T1000 (cell line): Measurements from ENCODE around the gene DSCAM.

Source experiments
- DNase-seq: peaks from one replicate; lab custom pipeline; 2025; ENCODE audit warnings: mixed read lengths; lab: John Stamatoyannopoulos, UW

Gene DSCAM

DNA sequence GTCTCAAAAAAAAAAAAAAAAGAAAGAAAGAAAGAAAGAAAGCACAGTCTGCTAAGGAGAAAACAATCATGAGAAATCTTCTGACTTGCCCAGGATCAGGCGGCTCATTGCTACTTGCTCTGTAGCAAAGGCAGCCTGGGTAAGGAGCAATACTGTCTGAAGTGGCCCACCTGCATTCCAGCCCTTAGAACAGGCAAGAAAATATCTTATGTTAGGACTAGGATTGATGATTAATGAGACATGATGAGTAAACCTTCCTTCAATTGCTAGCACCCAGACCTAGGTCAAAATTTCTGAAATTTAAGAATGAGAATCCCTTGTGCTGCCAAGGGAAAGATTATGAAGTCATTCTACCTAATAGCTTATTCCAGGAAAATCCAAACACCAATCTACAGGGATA lies 140.8 kb downstream of the DSCAM start:
- no peak for DNase-seq

DNA sequence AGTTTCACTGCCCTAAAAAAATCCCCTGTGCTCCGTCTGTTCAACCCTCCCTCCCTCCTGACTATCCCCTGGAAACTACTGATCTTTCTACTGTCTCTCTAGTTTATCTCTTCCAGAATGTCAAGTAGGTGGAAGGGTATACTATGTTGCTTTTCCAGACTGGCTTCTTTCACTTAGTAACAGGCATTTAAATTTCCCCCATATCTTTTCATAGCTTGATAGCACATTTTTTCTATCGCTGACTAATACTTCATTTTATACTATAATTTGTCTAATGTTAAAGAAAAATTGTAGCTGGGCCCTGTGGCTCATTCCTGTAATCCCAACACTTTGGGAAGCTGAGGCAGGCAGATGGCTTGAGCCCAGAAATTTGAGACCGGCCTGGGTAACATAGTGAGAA lies 142.8 kb downstream of the DSCAM start:
- no peak for DNase-seq

DNA sequence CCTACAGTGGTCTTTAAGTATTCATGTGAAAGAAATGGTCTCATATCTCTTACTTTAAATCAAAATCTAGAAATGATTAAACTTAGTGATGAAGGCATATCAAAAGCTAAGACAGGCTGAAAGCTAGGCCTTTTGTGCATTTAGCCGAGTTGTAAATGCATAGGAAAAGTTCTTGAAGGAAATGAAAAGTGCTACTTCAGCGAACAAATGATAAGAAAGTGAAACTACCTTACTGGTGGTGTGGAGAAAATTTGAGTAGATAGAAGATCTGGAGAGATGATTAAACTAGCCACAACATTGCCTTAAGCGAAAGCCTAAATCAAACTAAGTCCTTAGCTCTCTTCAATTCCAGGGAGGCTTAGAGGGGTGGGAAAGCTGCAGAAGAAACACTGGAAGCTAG lies 147.6 kb downstream of the DSCAM start:
- no peak for DNase-seq

DNA sequence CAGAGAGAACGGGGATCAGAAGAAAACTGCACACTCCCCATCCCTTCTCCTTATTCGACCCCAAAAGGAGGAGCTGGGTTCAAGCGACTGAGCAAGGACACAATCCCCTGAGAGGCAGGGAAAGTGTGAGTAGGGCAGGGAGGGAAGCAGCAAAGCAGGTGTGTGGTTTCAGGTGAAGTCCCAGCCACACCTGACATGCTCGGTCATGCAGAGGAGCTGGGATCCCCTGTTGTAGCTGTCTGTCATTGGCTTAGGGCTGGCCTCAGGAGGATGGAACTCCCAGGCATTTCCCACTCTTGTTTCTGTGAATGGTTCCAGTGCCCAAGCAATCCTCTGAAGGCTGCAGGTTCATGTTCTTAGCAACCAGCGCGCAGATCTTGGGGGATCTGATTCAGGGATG lies 150.7 kb downstream of the DSCAM start:
- no peak for DNase-seq

DNA sequence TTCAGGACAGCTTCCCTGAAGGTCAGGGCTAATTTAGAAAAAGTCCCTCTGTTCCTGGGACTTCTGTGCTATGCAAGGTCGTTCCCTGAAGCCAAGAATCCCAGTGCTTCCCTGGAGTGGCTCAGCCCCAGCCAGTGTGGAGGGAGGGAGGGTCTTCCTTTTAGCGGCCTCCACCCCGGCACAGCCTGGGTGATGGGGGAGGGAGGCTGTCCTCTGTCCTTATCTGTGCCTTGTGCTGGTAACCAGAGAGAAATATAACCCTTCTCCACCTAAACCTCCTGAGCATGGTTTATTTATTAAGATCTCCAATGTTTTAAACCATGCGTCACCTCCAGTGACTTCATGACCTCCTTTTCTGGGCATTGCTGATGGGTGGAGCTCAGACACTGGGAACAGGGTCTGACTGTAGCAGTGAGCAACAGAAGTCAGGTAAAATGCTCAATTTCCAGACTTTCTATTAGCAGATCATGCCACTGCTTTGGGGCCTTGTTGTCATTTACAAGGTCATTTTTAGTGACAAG lies 157.1 kb downstream of the DSCAM start:
- no peak for DNase-seq

DNA sequence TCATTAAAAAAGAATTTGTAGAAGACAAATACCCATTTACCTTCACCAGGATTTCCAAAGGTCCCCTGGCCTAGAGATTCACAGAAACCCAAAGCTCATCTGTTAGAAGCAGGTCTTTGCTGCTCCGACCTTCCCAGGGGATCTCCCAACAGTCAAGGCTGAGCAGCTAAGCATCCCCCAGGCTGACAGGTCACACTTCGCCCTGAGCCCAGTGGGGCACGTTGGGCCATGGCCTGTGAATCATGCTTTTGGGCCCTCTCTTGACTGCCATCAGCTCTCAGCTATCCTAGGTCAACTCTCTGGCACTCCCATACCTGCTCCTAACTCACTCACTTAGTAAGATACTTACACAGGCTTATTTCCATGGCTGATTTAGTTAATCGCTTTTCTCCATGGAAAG lies 157.7 kb downstream of the DSCAM start:
- no peak for DNase-seq

DNA sequence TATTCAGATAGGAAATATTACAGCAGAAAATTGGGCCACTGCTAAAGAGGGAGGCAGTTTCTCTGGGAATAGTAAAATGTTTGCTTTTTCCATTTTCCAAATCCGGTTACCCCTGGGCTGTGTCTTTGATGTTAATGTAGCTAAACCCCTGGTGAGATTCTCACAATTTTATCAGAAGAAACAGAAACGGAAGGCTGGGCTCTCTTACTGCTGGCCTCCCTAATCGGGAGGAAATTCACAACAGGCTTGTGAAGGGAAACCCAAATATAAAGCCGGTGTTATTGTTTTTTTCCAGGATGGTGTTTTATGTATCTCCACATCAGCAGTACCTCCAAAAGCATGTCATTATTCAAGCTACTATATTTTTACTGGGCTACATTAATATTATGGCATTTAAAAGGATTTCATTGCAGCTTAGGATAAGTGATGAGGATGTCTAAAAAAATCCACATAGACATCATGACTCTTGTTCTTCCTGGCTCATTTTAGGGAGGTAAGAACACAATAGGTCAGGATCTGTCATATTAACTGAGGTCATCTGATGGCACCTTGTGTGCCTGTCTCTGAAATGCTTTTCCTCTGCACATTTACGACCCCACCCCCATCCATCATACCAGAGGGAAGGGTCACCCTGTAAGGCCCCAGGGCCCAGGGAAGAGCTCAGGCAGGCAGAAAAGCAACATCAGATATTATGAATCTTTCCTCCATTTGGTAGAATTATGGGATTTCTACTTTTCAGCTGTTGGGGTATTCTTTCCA lies 158.7 kb downstream of the DSCAM start:
- no peak for DNase-seq

DNA sequence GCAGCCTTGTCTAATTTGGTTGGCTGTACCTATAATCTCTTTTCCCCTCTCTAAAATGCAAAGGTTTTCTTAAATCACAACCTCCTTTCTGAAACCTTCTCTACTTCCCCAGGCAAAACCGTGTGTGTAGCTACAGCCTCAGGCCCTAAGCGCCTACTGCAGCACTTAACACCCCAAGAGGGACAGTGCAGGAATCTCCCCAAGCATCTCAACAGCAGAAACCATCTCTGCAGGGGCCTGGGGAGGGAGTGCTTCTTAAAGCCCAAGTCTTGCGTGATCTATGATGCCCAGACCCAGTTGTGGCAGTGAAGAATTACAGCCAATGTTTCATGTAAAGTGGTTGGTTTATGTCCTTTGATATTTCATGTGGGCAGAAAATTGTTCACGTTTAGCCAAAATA lies 159.3 kb downstream of the DSCAM start:
- DNase-seq, result no peak

DNA sequence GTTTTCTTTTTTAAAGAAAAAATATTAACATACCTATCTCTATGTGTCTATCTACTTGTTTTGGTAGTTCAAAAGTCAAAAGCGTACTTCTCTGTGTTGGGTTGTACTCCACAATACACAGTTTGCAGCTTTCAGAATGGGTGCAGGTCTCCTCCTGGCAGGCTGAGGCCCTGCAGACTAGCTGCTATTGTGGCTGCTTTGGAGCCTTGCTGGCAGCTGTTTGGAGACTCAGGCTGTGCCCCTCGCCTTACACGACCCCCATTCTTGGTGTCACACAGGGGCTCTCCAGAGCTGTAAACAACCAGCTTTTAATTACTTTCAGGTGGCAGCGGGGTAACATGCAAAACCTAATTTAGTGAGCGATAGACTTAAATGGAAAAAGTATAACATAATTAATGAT lies 160.4 kb downstream of the DSCAM start:
- no peak for DNase-seq

DNA sequence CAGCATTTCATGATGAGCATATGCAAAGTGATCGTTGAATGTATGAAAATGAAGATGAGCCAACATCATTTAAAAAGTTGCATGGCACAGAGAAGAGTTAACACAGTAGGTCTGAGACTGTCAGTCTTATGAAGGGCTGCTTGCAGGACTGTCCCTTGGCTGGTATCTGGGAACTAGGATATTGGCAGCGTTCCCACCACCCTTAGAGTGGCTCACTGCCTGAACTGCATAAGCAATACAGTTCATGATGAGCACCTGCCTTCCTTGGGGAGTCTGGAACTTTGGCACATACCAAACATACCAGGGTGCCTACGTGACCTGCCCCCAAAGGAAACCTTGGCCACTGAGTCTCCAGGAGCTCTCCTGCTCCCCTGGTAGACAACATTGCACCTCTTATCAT lies 161.8 kb downstream of the DSCAM start:
- no peak for DNase-seq

DNA sequence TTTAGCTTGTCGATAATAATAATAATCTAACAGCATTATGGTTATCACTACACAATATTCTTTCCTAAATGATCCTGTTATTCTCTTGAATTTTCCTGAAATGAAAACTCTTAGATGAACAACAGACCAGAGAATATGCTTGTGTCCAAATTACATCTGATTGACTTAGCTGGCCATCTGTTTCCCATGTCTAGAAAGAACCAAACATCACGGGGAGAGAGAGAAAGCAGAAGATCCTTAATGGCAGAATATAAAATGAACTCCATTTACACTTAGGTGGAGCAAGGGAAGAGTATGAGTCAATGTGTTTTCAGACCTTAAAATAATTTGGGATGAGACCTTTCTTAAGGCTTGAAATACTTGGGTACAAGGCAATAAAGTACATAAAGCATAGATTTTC lies 162.2 kb downstream of the DSCAM start:
- DNase-seq, result no peak

DNA sequence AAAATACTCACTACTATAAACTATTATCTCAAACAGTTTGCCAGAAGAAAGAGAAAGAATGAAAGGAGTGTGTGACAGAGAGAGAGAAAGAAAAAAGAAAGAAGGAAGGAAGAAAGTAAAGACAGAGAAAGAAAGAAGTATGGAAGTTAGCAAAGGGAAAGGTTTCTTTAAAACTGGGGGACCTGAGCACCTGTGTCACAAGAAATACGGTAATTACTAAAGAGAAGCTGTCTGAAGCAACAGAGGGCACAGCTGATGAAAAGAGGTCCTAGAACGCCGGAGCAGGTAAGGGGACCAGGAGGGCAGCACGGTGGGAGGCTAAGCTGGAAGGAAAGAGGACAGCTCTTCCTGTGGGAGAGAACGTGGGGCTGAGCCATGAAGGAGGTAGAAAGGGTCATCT lies 163.6 kb downstream of the DSCAM start:
- DNase-seq, result no peak

DNA sequence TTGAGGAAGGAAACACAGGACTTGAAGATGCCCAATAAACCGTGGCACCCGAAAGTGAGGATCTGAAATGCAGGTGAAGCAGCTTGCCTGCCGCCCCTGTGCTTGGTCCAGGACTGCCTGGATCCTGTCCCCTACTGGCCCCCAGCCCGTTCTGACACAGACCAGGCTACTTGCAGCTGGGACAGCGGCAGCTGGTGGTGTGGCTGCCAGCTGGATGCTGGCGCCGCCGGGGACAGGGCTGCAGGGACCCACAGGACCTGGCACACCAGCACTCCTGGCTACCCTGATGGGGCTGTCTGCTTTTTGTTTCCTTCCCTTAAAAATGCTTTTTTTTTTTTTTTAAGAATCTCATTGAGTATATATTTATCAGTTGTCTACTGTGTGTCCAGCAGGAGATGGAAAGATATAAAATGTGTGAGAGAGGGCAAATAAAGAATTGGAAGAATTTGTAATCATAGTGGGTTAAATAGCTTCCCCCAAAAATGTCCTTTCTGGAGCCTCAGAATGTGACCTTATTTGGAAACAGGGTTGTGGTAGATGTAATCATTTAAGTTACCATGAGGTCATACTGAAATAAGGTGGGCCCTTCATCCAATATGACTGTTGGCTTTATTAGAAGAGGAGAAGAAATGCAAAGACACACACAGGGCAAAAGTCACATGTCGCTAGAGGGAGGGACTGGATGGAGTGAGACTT lies 165.6 kb downstream of the DSCAM start:
- DNase-seq, result no peak

DNA sequence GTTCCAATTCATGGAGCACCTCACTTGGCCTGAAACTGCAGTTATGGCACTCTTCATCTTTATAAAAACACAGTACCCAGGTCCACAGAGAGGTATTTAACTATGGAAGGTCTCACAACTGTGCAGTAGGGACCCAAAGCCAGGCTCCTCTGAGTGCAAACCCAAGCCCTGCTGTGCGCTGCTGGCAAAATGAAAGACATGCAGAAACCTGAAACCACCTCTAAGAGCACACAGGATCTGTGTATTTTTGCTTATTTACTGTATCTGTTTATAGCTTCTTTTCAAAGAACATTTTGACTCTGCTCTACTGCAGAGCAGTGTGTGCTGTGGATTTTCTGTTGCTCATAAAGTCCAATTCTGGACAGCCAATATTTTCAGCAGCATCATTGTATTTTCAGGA lies 166.6 kb downstream of the DSCAM start:
- no peak for DNase-seq

DNA sequence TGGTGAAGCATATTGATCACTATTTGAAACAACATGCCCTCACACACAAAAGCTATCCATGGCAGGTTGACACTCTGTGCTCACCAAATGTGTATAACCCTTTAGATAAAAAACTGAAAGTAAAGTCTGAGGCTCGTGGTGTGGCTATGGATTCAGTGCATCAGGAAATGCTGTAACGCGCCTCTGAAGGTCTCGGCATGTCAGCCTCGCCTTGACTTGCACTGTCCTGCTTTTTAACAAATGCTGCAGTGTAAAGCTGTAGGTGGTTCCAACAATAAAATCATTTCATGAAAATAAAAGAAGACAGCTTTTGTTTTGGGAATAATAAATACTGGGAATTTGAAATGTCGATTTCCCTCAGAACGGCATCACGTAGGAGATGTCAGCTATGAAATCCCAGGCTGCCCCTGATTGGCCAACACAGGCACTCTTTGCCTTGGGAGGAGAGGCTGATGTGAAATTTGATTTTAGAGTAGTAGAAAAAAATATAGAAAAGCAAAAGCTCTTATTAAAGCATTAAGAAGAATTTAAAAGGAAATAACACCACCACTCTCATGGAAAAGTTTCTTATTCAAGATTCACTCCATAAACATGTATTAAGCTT lies 168.2 kb downstream of the DSCAM start:
- no peak for DNase-seq

DNA sequence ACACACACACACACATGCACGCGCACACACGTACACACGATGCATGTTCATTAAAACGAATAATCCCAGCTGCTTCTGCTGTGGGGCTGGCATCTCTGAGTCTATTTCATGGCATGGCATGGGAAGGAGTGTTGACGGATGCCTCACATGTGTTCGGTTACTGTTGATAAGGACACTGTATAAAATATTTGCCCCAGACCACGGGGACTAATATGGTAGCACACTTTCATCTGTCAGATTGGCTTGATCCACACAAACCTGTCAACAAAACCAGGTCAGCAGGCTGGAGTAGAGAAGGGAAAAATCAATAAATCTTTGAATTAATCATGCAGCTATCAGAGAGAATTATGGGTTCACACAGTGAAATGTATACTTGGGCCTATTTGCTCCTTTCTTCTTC lies 171.9 kb downstream of the DSCAM start:
- no peak for DNase-seq

DNA sequence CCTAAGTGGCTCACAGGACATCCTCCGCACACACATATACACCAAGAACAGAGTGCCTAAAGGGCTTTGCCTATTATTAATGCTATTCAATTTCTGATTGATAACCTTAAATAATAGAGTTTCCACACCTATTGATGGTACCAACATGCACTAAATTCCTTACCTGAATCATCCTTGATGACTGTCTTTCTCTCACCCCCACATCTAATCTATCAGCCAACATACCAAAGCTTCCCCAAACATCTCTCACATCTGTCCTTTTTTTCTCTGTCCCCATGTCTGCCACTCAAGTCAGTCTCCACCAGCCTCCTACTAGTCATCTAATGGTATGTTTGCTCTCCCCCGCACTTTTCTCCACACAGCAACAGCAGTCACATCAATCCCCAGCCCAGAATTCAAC lies 174.4 kb downstream of the DSCAM start:
- DNase-seq, result no peak

DNA sequence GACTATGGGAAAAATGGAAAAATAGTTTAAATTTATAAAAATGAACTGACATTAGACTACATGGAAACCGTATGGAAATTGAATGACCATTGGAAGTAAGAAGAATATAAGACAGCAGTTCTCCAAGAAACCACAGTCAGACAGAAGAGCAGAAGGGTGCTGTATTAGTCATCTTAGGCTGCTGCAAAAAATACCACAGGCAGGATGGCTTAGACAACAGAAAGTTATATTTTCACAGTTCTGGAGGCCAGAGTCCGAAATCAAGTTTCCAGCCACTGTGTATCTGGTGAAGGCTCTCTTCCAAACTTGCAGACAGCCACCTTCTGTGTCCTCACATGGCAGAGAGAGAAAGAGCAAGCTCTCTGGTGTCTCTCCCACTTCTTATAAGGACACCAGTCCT lies 175.2 kb downstream of the DSCAM start:
- no peak for DNase-seq

DNA sequence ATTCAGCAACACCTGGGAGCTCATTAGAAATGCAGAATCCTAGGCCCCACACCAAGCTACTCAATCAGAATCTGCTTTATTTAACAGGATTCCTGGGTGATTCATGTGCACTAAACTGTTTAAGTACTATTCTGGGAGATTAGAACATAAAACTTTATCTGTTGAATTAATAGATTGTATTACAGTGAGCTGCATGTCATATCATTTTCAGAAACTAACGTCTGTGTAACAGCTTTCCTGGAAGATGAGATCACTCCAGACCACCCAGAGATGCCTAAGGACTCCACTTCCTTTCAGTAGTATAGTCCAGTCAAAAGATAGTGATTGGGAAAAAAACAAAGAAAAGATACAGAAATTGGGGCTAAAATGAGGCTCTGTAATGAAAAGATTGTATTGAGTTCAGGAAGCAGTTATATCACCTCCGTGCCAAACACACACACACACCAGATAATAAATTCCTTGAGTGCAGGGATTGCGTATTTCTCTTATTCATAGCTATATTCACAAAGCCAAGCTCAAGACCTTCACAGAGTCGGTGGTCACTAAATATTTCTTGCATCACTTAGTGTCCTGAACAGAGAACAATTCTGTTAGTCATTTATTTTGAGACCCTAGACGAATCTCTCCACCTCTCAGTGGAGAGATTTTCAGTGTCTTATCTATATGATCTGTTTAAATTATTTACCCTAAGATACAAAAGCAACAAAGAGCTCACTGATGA lies 178.2 kb downstream of the DSCAM start:
- no peak for DNase-seq

DNA sequence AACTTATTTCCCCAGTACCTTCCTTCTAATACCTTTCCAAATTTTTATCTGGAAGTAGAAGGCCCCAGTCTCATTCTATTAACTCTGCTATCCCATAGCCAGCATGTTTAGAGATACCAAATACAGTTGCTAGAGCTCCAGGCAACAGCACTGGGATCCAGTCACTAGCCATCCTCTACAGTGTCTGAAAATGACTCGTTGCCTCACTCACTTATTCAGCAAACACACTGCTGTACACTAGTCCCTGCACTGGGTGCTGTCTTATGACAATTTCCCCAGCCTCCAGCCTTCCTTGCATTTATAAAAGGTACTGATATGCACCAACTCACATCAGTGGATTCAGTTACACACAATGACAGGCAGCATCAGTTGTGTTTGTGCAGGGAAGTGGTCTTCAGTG lies 179.0 kb downstream of the DSCAM start:
- no peak for DNase-seq

DNA sequence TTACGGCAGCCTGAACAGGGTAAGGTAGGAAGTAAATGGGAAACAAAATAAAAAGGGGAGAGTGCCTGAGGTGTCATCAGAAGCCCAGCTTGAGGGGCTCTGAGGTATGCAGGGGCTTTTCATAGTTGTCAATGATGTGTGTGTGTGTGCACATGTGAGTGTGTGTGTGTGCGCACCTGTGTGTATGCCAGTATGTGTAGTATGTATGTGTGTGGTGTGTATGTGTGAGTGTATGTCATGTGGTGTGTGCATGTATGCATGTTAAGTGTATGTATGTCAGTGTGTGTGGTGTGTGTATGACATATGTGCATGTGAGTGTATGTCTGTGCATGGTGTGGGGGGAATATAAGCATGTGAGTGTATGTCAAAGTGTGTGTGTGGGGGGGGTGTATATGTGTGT lies 184.1 kb downstream of the DSCAM start:
- no peak for DNase-seq

DNA sequence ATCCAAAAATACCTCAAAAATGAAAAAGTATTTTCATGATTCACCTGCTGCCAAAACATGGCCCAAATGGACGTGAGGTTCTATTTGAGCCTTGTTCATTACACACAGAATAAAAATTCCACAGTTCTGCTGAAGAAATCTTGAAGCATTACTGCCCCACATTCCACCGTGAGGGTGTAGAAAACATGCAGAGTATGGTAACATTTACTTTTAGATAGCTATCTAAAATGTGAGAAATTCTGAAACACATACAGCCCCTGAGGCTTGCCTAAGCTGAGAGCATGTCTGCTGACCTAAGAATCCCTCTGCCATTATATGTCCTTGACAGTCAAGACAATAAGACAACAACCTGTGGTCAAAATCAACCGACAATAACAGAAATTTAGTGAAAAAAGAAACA lies 186.5 kb downstream of the DSCAM start:
- no peak for DNase-seq

DNA sequence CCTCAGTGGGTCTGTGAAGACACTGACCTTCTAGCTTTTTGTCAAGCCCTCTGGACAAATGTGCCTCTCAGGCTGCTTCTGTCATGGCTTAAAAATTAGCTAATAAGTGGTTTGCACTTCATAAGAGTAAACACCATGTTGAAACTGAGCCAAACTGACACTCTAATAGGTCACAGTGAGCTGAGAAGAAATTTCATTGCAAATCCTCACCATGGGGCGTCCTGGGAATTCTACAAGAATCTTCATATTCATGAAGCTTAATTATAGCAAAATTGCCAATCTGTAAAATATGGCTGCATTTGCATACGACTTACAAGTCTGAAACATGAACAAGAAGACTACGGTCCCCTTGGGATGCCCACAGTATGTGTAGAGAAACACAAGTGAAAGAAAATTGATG lies 188.6 kb downstream of the DSCAM start:
- no peak for DNase-seq
